WTC11 (cell line): ENCODE results near the gene ACTRT2. TPM values are rescaled to one million over a fixed set of nuclear protein-coding genes. Genes with fewer than 3 reads are reported as not detected.

Source experiments
- ATAC-seq: fragments of 200-7000 bp; cut with Tn5 transposase; 2 replicates; pipeline ENCODE4 v1.10.0; 2021; ENCODE audit warnings: mild to moderate bottlenecking, moderate library complexity
- CTCF ChIA-PET: fragments of 300-600 bp; sonication (Branson Sonifier 250); formaldehyde crosslinking; loops from one replicate; lab custom pipeline; 2021; ENCODE audit warnings: antibody characterized with exemption; lab: Charles Lee
- POLR2A ChIA-PET: fragments of 350-600 bp; sonication (Branson Sonifier 250); formaldehyde crosslinking; loops from one replicate; lab custom pipeline; 2021; ENCODE audit warnings: antibody characterized with exemption; lab: Charles Lee
- DNase-seq: peaks from one replicate; pipeline ENCODE4 v3.0.0; 2021; ENCODE audit warnings: low spot score
- H3K27ac Mint-ChIP-seq: 2 replicates; pipeline ENCODE4 v1.8.0; 2021; ENCODE audit warnings: mixed read lengths
- H3K27me3 Mint-ChIP-seq: 2 replicates; pipeline ENCODE4 v1.8.0; 2021; ENCODE audit warnings: low read depth, mild to moderate bottlenecking, moderate library complexity, mixed read lengths
- H3K36me3 Mint-ChIP-seq: 2 replicates; pipeline ENCODE4 v1.8.0; 2021; ENCODE audit warnings: mixed read lengths
- H3K4me1 Mint-ChIP-seq: 2 replicates; pipeline ENCODE4 v1.8.0; 2022; ENCODE audit warnings: mixed read lengths
- H3K4me3 Mint-ChIP-seq: 2 replicates; pipeline ENCODE4 v1.8.0; 2021; ENCODE audit warnings: mild to moderate bottlenecking, moderate library complexity, mixed read lengths
- H3K9me3 Mint-ChIP-seq: 2 replicates; pipeline ENCODE4 v1.8.0; 2021; ENCODE audit warnings: mixed read lengths
- ETV6 ChIP-seq: sonication (generic); formaldehyde crosslinking; IDR thresholded peaks from 2 replicates; pipeline ENCODE4 v1.8.1; 2022; ENCODE audit warnings: mild to moderate bottlenecking, missing genetic modification reagents
- FOXK1 ChIP-seq: sonication (generic); formaldehyde crosslinking; IDR thresholded peaks from 2 replicates; pipeline ENCODE4 v1.8.0; 2022; ENCODE audit warnings: mild to moderate bottlenecking, moderate library complexity, missing genetic modification reagents
- NFATC4 ChIP-seq: fragments of 250-450 bp; sonication (Bioruptor Pico); IDR thresholded peaks from 2 replicates; pipeline ENCODE4 v1.9.0; 2021; ENCODE audit warnings: mild to moderate bottlenecking
- NR2C2 ChIP-seq: sonication (generic); formaldehyde crosslinking; IDR thresholded peaks from 2 replicates; pipeline ENCODE4 v1.8.0; 2022; ENCODE audit warnings: mild to moderate bottlenecking, missing genetic modification reagents
- OVOL2 ChIP-seq: fragments of 250-450 bp; sonication (Bioruptor Pico); IDR thresholded peaks from 2 replicates; pipeline ENCODE4 v1.9.0; 2021; ENCODE audit warnings: mild to moderate bottlenecking, borderline replicate concordance
- ZNF121 ChIP-seq: sonication (generic); formaldehyde crosslinking; IDR thresholded peaks from 2 replicates; pipeline ENCODE4 v1.8.0; 2023; ENCODE audit warnings: missing genetic modification reagents
- ZNF416 ChIP-seq: fragments of 250-450 bp; sonication (Bioruptor Pico); IDR thresholded peaks from 2 replicates; pipeline ENCODE4 v1.9.0; 2021; ENCODE audit warnings: mild to moderate bottlenecking, inconsistent platforms
- total RNA-seq: library from RNA; stranded (reverse); gene quantifications from 3 replicates; pipeline ENCODE4 v1.2.3, GENCODE V29; 2021
- TF ChIP-seq, protein P1 (sequence below): fragments of 250-450 bp; sonication (Bioruptor Pico); IDR thresholded peaks from 2 replicates; pipeline ENCODE4 v1.9.0; 2021; ENCODE audit warnings: mild to moderate bottlenecking, borderline replicate concordance
- TF ChIP-seq, protein P2 (sequence below): sonication (generic); formaldehyde crosslinking; IDR thresholded peaks from 2 replicates; pipeline ENCODE4 v1.8.0; 2023; ENCODE audit warnings: mild to moderate bottlenecking, missing genetic modification reagents
- TF ChIP-seq, protein P3 (sequence below): sonication (generic); formaldehyde crosslinking; IDR thresholded peaks from 2 replicates; pipeline ENCODE4 v1.8.1; 2023; ENCODE audit warnings: mild to moderate bottlenecking, missing genetic modification reagents, borderline replicate concordance
- TF ChIP-seq, protein P4 (sequence below): sonication (generic); formaldehyde crosslinking; IDR thresholded peaks from 2 replicates; pipeline ENCODE4 v1.8.0; 2022; ENCODE audit warnings: mild to moderate bottlenecking, missing genetic modification reagents
- TF ChIP-seq, protein P5 (sequence below): sonication (generic); formaldehyde crosslinking; IDR thresholded peaks from 2 replicates; pipeline ENCODE4 v1.8.0; 2022; ENCODE audit warnings: mild to moderate bottlenecking, missing genetic modification reagents
- TF ChIP-seq, protein P6 (sequence below): sonication (generic); formaldehyde crosslinking; IDR thresholded peaks from 2 replicates; pipeline ENCODE4 v1.8.1; 2022; ENCODE audit warnings: missing genetic modification reagents, borderline replicate concordance
- TF ChIP-seq, protein P7 (sequence below): sonication (generic); formaldehyde crosslinking; IDR thresholded peaks from 2 replicates; pipeline ENCODE4 v1.8.0; 2022; ENCODE audit warnings: mild to moderate bottlenecking, missing genetic modification reagents

Gene ACTRT2
- total RNA-seq, 1 experiment from 2014 or later = not detected

DNA sequence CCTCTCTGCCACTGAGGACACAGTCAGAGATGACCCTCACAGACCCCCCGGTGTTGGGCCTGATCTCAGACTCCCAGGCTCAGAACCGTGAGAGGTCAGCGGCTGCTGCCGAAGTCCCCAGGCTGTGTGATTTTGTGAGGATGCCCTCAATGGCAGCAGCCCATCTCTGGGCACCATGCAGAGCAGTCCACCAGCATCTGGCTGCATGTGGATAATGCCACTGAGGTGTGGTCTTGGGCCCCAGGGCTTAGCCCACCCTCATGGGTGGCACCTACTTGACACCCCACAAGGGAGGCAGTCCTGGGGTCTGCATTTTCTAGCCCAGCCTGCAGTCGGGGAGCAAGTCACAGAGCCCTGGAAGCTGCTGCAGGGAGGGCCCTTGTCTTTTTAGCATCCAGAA lies 5.5 kb upstream of the ACTRT2 start:
- no peak overlapping the region for H3K27ac Mint-ChIP-seq
- TF ChIP-seq NFATC4 (CRISPR knock-in tag) (no peak), ETV6 (CRISPR knock-in tag) (no peak)
- TF ChIP-seq, protein P1, sequence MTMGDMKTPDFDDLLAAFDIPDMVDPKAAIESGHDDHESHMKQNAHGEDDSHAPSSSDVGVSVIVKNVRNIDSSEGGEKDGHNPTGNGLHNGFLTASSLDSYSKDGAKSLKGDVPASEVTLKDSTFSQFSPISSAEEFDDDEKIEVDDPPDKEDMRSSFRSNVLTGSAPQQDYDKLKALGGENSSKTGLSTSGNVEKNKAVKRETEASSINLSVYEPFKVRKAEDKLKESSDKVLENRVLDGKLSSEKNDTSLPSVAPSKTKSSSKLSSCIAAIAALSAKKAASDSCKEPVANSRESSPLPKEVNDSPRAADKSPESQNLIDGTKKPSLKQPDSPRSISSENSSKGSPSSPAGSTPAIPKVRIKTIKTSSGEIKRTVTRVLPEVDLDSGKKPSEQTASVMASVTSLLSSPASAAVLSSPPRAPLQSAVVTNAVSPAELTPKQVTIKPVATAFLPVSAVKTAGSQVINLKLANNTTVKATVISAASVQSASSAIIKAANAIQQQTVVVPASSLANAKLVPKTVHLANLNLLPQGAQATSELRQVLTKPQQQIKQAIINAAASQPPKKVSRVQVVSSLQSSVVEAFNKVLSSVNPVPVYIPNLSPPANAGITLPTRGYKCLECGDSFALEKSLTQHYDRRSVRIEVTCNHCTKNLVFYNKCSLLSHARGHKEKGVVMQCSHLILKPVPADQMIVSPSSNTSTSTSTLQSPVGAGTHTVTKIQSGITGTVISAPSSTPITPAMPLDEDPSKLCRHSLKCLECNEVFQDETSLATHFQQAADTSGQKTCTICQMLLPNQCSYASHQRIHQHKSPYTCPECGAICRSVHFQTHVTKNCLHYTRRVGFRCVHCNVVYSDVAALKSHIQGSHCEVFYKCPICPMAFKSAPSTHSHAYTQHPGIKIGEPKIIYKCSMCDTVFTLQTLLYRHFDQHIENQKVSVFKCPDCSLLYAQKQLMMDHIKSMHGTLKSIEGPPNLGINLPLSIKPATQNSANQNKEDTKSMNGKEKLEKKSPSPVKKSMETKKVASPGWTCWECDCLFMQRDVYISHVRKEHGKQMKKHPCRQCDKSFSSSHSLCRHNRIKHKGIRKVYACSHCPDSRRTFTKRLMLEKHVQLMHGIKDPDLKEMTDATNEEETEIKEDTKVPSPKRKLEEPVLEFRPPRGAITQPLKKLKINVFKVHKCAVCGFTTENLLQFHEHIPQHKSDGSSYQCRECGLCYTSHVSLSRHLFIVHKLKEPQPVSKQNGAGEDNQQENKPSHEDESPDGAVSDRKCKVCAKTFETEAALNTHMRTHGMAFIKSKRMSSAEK (CRISPR knock-in tag) = no peak
- DNase-seq (no peak), ATAC-seq (no peak)
- H3K4me3 Mint-ChIP-seq = no peak overlapping the region
- POLR2A ChIA-PET = no interaction called here
- peaks cover 15% of the 10 kb centered on the region for H3K27me3 Mint-ChIP-seq
- peaks cover 13% of the 10 kb centered on the region for H3K4me1 Mint-ChIP-seq
- peaks cover 9% of the 10 kb centered on the region; the same call in 1 of the 2 replicates for H3K36me3 Mint-ChIP-seq
- CTCF ChIA-PET = interaction anchor here (0.5 kb wide), 1 partner anchor 264 kb away, joined by 4 read pairs; no protein-coding TSS in a partner anchor
- H3K9me3 Mint-ChIP-seq = peaks cover 12% of the 10 kb centered on the region

DNA sequence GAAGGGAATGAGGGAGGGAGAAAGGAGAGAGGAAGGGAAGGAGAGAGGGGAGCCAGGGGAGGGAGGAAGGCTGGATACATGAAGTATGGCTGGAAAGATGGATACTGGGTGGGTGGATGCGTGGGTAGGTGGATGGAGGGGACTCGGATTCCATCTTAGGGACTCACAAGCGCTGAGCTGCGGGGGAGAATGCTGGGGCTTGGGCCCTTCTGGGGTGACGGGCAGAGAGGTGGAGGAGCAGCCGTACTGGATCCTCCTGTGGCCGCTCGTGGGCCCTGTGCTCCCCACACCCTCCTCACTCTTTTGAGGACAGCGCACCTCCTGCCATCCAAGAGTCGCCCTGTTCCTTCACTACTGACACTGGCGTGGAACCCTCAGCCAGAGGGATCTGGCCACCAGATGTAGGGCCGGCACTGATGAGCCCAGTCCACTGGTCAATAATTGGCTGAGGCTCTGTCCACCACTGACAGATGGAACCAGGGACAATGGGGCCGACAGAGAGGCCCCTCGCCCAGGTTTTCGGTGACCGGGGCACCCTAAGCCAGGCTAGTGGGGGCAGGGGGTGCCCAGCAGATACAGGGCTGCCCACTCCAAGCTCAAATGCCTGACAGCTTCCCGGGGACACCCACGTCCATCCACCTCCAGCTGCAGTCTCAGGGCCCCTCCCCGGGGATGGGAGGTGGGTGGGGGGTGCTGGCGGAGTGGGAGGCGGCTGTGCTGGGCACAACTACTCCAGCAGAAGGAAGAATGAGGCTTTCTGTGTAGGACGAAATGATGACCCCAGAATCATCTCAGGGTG lies 4.4 kb upstream of the ACTRT2 start:
- DNase-seq (no peak), ATAC-seq (no peak)
- Mint-ChIP-seq H3K36me3 (peaks cover 6% of the 10 kb centered on the region; the same call in 1 of the 2 replicates), H3K27ac (no peak overlapping the region), H3K9me3 (peaks cover 6% of the 10 kb centered on the region; the same call in 1 of the 2 replicates), H3K4me3 (no peak overlapping the region), H3K4me1 (peaks cover 20% of the 10 kb centered on the region), H3K27me3 (peaks cover 14% of the 10 kb centered on the region)
- POLR2A ChIA-PET = no interaction called here
- CTCF ChIA-PET = no interaction called here
- TF ChIP-seq ETV6 (CRISPR knock-in tag) (no peak), ZNF121 (CRISPR knock-in tag) (no peak), NR2C2 (no peak), OVOL2 (CRISPR knock-in tag) (no peak), FOXK1 (CRISPR knock-in tag) (no peak), ZNF416 (CRISPR knock-in tag) (no peak)
- TF ChIP-seq, protein P2, sequence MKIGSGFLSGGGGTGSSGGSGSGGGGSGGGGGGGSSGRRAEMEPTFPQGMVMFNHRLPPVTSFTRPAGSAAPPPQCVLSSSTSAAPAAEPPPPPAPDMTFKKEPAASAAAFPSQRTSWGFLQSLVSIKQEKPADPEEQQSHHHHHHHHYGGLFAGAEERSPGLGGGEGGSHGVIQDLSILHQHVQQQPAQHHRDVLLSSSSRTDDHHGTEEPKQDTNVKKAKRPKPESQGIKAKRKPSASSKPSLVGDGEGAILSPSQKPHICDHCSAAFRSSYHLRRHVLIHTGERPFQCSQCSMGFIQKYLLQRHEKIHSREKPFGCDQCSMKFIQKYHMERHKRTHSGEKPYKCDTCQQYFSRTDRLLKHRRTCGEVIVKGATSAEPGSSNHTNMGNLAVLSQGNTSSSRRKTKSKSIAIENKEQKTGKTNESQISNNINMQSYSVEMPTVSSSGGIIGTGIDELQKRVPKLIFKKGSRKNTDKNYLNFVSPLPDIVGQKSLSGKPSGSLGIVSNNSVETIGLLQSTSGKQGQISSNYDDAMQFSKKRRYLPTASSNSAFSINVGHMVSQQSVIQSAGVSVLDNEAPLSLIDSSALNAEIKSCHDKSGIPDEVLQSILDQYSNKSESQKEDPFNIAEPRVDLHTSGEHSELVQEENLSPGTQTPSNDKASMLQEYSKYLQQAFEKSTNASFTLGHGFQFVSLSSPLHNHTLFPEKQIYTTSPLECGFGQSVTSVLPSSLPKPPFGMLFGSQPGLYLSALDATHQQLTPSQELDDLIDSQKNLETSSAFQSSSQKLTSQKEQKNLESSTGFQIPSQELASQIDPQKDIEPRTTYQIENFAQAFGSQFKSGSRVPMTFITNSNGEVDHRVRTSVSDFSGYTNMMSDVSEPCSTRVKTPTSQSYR (CRISPR knock-in tag) = no peak
- TF ChIP-seq, protein P3, sequence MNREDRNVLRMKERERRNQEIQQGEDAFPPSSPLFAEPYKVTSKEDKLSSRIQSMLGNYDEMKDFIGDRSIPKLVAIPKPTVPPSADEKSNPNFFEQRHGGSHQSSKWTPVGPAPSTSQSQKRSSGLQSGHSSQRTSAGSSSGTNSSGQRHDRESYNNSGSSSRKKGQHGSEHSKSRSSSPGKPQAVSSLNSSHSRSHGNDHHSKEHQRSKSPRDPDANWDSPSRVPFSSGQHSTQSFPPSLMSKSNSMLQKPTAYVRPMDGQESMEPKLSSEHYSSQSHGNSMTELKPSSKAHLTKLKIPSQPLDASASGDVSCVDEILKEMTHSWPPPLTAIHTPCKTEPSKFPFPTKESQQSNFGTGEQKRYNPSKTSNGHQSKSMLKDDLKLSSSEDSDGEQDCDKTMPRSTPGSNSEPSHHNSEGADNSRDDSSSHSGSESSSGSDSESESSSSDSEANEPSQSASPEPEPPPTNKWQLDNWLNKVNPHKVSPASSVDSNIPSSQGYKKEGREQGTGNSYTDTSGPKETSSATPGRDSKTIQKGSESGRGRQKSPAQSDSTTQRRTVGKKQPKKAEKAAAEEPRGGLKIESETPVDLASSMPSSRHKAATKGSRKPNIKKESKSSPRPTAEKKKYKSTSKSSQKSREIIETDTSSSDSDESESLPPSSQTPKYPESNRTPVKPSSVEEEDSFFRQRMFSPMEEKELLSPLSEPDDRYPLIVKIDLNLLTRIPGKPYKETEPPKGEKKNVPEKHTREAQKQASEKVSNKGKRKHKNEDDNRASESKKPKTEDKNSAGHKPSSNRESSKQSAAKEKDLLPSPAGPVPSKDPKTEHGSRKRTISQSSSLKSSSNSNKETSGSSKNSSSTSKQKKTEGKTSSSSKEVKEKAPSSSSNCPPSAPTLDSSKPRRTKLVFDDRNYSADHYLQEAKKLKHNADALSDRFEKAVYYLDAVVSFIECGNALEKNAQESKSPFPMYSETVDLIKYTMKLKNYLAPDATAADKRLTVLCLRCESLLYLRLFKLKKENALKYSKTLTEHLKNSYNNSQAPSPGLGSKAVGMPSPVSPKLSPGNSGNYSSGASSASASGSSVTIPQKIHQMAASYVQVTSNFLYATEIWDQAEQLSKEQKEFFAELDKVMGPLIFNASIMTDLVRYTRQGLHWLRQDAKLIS = no peak
- TF ChIP-seq, protein P4, sequence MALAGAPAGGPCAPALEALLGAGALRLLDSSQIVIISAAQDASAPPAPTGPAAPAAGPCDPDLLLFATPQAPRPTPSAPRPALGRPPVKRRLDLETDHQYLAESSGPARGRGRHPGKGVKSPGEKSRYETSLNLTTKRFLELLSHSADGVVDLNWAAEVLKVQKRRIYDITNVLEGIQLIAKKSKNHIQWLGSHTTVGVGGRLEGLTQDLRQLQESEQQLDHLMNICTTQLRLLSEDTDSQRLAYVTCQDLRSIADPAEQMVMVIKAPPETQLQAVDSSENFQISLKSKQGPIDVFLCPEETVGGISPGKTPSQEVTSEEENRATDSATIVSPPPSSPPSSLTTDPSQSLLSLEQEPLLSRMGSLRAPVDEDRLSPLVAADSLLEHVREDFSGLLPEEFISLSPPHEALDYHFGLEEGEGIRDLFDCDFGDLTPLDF (CRISPR knock-in tag) = no peak
- TF ChIP-seq, protein P5, sequence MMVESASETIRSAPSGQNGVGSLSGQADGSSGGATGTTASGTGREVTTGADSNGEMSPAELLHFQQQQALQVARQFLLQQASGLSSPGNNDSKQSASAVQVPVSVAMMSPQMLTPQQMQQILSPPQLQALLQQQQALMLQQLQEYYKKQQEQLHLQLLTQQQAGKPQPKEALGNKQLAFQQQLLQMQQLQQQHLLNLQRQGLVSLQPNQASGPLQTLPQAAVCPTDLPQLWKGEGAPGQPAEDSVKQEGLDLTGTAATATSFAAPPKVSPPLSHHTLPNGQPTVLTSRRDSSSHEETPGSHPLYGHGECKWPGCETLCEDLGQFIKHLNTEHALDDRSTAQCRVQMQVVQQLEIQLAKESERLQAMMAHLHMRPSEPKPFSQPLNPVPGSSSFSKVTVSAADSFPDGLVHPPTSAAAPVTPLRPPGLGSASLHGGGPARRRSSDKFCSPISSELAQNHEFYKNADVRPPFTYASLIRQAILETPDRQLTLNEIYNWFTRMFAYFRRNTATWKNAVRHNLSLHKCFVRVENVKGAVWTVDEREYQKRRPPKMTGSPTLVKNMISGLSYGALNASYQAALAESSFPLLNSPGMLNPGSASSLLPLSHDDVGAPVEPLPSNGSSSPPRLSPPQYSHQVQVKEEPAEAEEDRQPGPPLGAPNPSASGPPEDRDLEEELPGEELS (CRISPR knock-in tag) = no peak
- TF ChIP-seq, protein P6, sequence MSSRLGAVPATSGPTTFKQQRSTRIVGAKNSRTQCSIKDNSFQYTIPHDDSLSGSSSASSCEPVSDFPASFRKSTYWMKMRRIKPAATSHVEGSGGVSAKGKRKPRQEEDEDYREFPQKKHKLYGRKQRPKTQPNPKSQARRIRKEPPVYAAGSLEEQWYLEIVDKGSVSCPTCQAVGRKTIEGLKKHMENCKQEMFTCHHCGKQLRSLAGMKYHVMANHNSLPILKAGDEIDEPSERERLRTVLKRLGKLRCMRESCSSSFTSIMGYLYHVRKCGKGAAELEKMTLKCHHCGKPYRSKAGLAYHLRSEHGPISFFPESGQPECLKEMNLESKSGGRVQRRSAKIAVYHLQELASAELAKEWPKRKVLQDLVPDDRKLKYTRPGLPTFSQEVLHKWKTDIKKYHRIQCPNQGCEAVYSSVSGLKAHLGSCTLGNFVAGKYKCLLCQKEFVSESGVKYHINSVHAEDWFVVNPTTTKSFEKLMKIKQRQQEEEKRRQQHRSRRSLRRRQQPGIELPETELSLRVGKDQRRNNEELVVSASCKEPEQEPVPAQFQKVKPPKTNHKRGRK (CRISPR knock-in tag) = no peak
- TF ChIP-seq, protein P7, sequence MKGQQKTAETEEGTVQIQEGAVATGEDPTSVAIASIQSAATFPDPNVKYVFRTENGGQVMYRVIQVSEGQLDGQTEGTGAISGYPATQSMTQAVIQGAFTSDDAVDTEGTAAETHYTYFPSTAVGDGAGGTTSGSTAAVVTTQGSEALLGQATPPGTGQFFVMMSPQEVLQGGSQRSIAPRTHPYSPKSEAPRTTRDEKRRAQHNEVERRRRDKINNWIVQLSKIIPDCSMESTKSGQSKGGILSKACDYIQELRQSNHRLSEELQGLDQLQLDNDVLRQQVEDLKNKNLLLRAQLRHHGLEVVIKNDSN (CRISPR knock-in tag) = no peak
